ENCODE measurements around the gene PFN1. TPM values are rescaled to one million over a fixed set of nuclear protein-coding genes. Genes with fewer than 3 reads are reported as not detected.

PFN1 gene
- total and polyA plus RNA-seq, 7 donors = 149 to 1,518 (median 232) TPM

GRCh38 chr17:4939546-4939795 is 8.9 kb downstream of the PFN1 start:
- WGBS, 3 donors = 0 to 1% (median 0%) methylated on average over 16 of the region's 16 CpGs
- H3K27ac ChIP-seq = peak overlapping the region; percentile 95
- intact Hi-C loops (cut with DNase I) = loop anchor here (5.0 kb wide), 2 partner anchors 43 to 138 kb away; partner anchors contain the start of gene ZFP3 (in 1 of the 2)
- ATAC-seq (peak in 3 of 4 donors; percentile 5 to 11 (median 6)), DNase-seq (peak in 1 of 2 donors; percentile 57)
- peak overlapping the region; percentile 80 for H3K4me3 ChIP-seq
- peaks cover 0 to 56% of the 10 kb centered on the region in 2 donors for H3K36me3 ChIP-seq (ENCODE audit: insufficient read depth in 1 of 2, low read depth in 1 of 2)
- H3K9me3 ChIP-seq = no peaks in the 10 kb centered on the region
- H3K27me3 ChIP-seq (ENCODE audit: insufficient read depth in 3 of 3, low read length in 2 of 3) = no peaks in the 10 kb centered on the region
- TF ChIP-seq CTCF (IDR thresholded peaks at IDR 0.05) = no peak
- H3K4me1 ChIP-seq = peaks cover 41% of the 10 kb centered on the region

- H3K27me3 ChIP-seq (ENCODE audit: insufficient read depth in 3 of 3, low read length in 2 of 3) = no peaks in the 10 kb centered on the region
- peak in 1 of 4 donors; percentile 12 for ATAC-seq
- intact Hi-C loops (cut with DNase I) = loop anchor here (5.0 kb wide), 2 partner anchors 43 to 138 kb away; partner anchors contain the start of gene ZFP3 (in 1 of the 2)
- H3K9me3 ChIP-seq = no peaks in the 10 kb centered on the region
- TF ChIP-seq CTCF (IDR thresholded peaks at IDR 0.05) = no peak
- peaks cover 0 to 50% of the 10 kb centered on the region in 2 donors for H3K36me3 ChIP-seq (ENCODE audit: insufficient read depth in 1 of 2, low read depth in 1 of 2)
- peaks cover 46% of the 10 kb centered on the region for H3K4me1 ChIP-seq
- peak in 1 of 2 donors; percentile 58 for DNase-seq
- peak overlapping the region; percentile 80 for H3K4me3 ChIP-seq
- WGBS, 3 donors = 25 to 41% (median 31%) methylated on average over 19 of the region's 19 CpGs
- peak overlapping the region; percentile 95 for H3K27ac ChIP-seq
These were observed 9.4 kb downstream of the PFN1 start for GRCh38 chr17:4938688-4939545.

GRCh38 chr17:4938069-4938491 is 10.2 kb downstream of the PFN1 start:
- Histone ChIP-seq H3K27ac (peak overlapping the region; percentile 95), H3K27me3 (ENCODE audit: insufficient read depth in 3 of 3, low read length in 2 of 3) (no peaks in the 10 kb centered on the region), H3K4me1 (peaks cover 46% of the 10 kb centered on the region), H3K4me3 (peak overlapping the region; percentile 80), H3K9me3 (no peaks in the 10 kb centered on the region), H3K36me3 (ENCODE audit: insufficient read depth in 1 of 2, low read depth in 1 of 2) (peaks cover 0 to 42% of the 10 kb centered on the region in 2 donors)
- intact Hi-C loops (cut with DNase I) = loop anchor here (5.0 kb wide), 2 partner anchors 44 to 139 kb away; partner anchors contain the start of gene ZFP3 (in 1 of the 2)
- DNase-seq = no peak
- ATAC-seq = no peak
- 73 to 92% (median 79%) methylated on average over 11 of the region's 11 CpGs for WGBS, 3 donors
- TF ChIP-seq CTCF (IDR thresholded peaks at IDR 0.05) = no peak

GRCh38 chr17:4937553-4937952 is 10.8 kb downstream of the PFN1 start:
- Histone ChIP-seq H3K9me3 (no peaks in the 10 kb centered on the region), H3K27me3 (ENCODE audit: insufficient read depth in 3 of 3, low read length in 2 of 3) (no peaks in the 10 kb centered on the region), H3K4me1 (peaks cover 46% of the 10 kb centered on the region), H3K4me3 (no peak overlapping the region), H3K27ac (peak overlapping the region; percentile 95), H3K36me3 (ENCODE audit: insufficient read depth in 1 of 2, low read depth in 1 of 2) (peaks cover 0 to 37% of the 10 kb centered on the region in 2 donors)
- WGBS, 3 donors = 86 to 92% (median 88%) methylated on average over 16 of the region's 16 CpGs
- peak in 1 of 2 donors; percentile 50 for DNase-seq
- no peak for TF ChIP-seq CTCF (IDR thresholded peaks at IDR 0.05)
- ATAC-seq = no peak
- intact Hi-C loops (cut with DNase I) = loop anchor here (5.0 kb wide), 2 partner anchors 45 to 140 kb away; partner anchors contain the start of gene ZFP3 (in 1 of the 2)
